Lower lobe of right lung (tissue), 2 donors: ENCODE data around the gene CRB1. TPM values are rescaled to one million over a fixed set of nuclear protein-coding genes. Genes with fewer than 3 reads are reported as not detected.

Experiments
- ATAC-seq, 2 donors: fragments of 200-7000 bp; cut with Tn5 transposase; one replicate each; pipeline ENCODE4 v1.9.1; 2020 to 2022; ENCODE audit warnings: mild to moderate bottlenecking in 2 of 2, moderate library complexity in 2 of 2
- DNase-seq: peaks from one replicate; pipeline ENCODE4 v3.0.0-alpha.2; 2020
- H3K27ac ChIP-seq: fragments of 200-600 bp; one replicate; pipeline ENCODE4 v1.8.0; 2022
- H3K27me3 ChIP-seq: fragments of 200-600 bp; one replicate; pipeline ENCODE4 v1.8.0; 2022; ENCODE audit warnings: low read depth
- H3K36me3 ChIP-seq: fragments of 200-600 bp; one replicate; pipeline ENCODE4 v1.8.0; 2022; ENCODE audit warnings: mild to moderate bottlenecking
- H3K4me1 ChIP-seq: fragments of 200-600 bp; one replicate; pipeline ENCODE4 v1.8.0; 2022
- H3K4me3 ChIP-seq: fragments of 200-600 bp; one replicate; pipeline ENCODE4 v1.8.0; 2022; ENCODE audit warnings: mild to moderate bottlenecking
- H3K9me3 ChIP-seq: fragments of 200-600 bp; one replicate; pipeline ENCODE4 v1.8.0; 2022
- intact Hi-C: fragments of 100-400 bp; cut with DNase I; formaldehyde crosslinking; loops from one replicate; pipeline ENCODE4 v1.11.0; 2022
- total RNA-seq: library from RNA; stranded (reverse); fragmentation: NEBNext Ultra II Directional; extraction: Animal tissue kit (Norgen Biotek cat#: 25700); gene quantifications from one replicate; pipeline ENCODE4 v1.2.1, GENCODE V29; 2021
- TF ChIP-seq, protein P1 (sequence below): fragments of 200-600 bp; IDR thresholded peaks from one replicate; pipeline ENCODE4 v1.8.0; 2022; ENCODE audit warnings: antibody characterized with exemption, mild to moderate bottlenecking
- donor health status: DM: no; HTN: yes; CAD: no; lungs with severe emphysema.

CRB1 gene
- total RNA-seq, 1 donor from 2014 or later: 0.77 TPM

DNA sequence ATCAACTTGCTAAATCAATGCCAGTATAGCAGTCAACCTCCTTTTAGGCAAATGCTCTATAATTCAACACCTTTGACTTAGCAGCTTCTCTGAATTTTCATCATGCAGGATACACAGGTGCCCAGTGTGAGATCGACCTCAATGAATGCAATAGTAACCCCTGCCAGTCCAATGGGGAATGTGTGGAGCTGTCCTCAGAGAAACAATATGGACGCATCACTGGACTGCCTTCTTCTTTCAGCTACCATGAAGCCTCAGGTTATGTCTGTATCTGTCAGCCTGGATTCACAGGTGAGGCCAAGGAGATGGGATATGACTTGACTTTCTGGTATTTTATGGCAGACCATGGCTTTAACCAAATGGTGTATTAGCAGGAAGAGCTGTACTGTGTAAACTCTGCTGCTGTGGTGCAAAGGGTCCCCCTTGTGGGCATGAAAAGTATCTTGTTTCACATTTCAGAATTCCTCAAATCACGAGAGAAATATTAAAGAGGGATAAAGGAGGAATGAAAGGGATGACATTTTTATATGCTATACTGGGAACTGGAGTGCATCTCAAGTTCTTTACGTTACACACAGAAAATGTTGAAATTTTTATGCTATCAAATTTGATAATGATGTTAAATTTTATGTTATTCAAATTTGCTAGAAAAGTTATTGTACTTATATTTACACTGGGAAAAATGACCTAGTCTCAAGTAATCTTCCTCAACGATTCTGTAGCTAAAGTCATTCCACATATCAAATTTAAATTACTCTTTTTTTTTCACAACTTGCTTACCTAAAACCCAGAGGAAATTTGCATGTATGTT is 88.9 kb downstream of the CRB1 start:
- Histone ChIP-seq H3K4me1 (no peaks in the 10 kb centered on the region), H3K36me3 (no peaks in the 10 kb centered on the region), H3K27me3 (no peaks in the 10 kb centered on the region), H3K9me3 (no peaks in the 10 kb centered on the region), H3K27ac (no peak overlapping the region), H3K4me3 (no peak overlapping the region)
- intact Hi-C loops: no loop called here
- ATAC-seq (peak; percentile 68 to 72), DNase-seq (no peak)
- TF ChIP-seq, protein P1, sequence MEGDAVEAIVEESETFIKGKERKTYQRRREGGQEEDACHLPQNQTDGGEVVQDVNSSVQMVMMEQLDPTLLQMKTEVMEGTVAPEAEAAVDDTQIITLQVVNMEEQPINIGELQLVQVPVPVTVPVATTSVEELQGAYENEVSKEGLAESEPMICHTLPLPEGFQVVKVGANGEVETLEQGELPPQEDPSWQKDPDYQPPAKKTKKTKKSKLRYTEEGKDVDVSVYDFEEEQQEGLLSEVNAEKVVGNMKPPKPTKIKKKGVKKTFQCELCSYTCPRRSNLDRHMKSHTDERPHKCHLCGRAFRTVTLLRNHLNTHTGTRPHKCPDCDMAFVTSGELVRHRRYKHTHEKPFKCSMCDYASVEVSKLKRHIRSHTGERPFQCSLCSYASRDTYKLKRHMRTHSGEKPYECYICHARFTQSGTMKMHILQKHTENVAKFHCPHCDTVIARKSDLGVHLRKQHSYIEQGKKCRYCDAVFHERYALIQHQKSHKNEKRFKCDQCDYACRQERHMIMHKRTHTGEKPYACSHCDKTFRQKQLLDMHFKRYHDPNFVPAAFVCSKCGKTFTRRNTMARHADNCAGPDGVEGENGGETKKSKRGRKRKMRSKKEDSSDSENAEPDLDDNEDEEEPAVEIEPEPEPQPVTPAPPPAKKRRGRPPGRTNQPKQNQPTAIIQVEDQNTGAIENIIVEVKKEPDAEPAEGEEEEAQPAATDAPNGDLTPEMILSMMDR: peak; percentile 57

DNA sequence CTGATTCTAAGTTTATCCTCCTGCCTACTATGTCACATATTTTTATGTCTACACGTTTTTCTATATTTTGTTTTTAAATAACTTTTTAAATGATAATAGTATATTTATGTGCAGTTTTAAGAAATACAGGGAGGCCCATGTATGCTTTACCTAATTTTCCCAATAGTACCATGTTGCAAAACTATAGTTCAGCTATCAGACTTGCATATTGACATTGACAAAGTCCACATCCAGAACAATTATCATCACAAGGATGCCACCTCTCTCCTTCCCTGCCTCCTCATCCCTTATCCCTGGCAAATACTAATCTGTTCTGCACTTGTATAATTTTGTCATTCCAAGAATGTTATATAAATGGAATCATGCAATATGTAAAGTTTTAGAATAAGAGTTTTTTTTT is 90.9 kb downstream of the CRB1 start:
- Histone ChIP-seq H3K36me3 (no peaks in the 10 kb centered on the region), H3K4me3 (no peak overlapping the region), H3K4me1 (no peaks in the 10 kb centered on the region), H3K9me3 (no peaks in the 10 kb centered on the region), H3K27me3 (no peaks in the 10 kb centered on the region), H3K27ac (no peak overlapping the region)
- intact Hi-C loops: no loop called here
- TF ChIP-seq, protein P1: no peak
- no peak for ATAC-seq
- no peak for DNase-seq

DNA sequence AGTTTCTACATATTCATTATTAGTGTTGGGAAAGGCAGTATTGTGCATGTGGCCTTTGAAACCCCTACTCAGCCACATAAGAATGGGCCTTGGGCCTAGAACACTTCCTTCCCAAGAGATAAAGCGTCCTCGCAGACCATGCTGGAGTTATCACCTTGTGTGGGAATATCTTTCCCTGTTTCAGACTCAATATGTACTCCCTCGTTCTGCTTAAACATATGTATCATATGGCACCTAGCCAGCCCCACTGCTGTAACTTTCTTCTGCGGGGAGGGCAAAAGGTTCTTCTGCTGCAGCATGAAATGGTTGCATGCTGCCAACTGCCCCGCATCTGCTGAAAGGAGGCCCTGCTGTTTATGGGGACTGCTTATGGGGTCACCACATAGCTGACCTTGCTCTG is 92.0 kb downstream of the CRB1 start:
- no peaks in the 10 kb centered on the region for H3K27me3 ChIP-seq
- no peaks in the 10 kb centered on the region for H3K9me3 ChIP-seq
- H3K27ac ChIP-seq: no peak overlapping the region
- intact Hi-C loops: no loop called here
- TF ChIP-seq, protein P1: no peak
- DNase-seq: no peak
- H3K4me3 ChIP-seq: no peak overlapping the region
- no peak for ATAC-seq
- H3K4me1 ChIP-seq: no peaks in the 10 kb centered on the region
- no peaks in the 10 kb centered on the region for H3K36me3 ChIP-seq

DNA sequence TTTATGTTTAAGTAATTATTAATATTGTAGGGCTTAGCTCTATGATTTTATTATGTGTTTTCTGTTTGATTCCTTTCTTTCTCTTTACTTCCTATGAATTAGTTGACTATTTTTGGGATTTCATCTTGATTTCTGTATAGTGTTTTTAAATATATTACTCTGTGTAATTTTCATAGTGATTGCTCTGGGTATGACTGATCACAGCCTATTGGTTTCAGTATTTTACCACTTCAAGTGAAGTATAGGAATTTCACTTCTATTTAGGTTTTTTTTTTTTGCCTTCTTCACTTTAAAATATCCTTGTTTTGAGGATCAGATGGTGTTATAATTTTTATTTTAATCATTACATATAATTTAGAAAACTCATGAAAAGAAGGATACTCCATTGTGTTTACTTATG is 94.8 kb downstream of the CRB1 start:
- H3K36me3 ChIP-seq: no peaks in the 10 kb centered on the region
- no peak overlapping the region for H3K4me3 ChIP-seq
- H3K9me3 ChIP-seq: no peaks in the 10 kb centered on the region
- TF ChIP-seq, protein P1: no peak
- H3K27ac ChIP-seq: no peak overlapping the region
- H3K27me3 ChIP-seq: no peaks in the 10 kb centered on the region
- intact Hi-C loops: no loop called here
- DNase-seq (no peak), ATAC-seq (no peak)
- H3K4me1 ChIP-seq: no peaks in the 10 kb centered on the region

DNA sequence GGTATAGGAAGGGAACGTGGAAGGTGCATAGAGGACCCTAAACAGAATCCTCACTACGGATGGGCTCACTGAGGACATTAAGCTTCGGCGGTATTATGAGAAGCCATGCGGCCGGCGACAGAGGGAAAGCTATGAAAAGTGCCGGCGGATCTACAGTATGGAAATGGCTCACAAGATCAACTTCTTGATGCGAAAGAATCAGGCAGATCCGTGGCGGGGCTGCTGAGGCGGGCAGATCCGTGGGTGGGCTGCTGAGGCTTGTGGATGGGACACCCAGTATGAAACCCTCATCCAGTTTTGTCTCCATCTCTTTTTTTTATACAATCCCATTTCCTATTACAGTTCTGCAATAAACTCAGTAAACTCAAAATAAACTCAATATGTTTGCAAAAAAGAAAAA is 95.8 kb downstream of the CRB1 start:
- Histone ChIP-seq H3K36me3 (no peaks in the 10 kb centered on the region), H3K4me1 (no peaks in the 10 kb centered on the region), H3K4me3 (no peak overlapping the region), H3K27me3 (no peaks in the 10 kb centered on the region), H3K27ac (no peak overlapping the region), H3K9me3 (no peaks in the 10 kb centered on the region)
- DNase-seq (no peak), ATAC-seq (no peak)
- intact Hi-C loops: no loop called here
- TF ChIP-seq, protein P1: no peak
